H1 (cell line): Measurements from ENCODE around the gene TPPP. TPM values are rescaled to one million over a fixed set of nuclear protein-coding genes. Genes with fewer than 3 reads are reported as not detected.
"Not testable (repeated sequence)": the region's sequence is repeated elsewhere in the genome, so short reads cannot be mapped to it uniquely, and the experiment has no call there.

Experiments used
- CTCF ChIA-PET: fragments of 300-600 bp; sonication (Branson Sonifier 250); formaldehyde crosslinking; loops from one replicate; lab custom pipeline; 2021; ENCODE audit not compliant: partially characterized antibody; lab: Charles Lee
- POLR2A ChIA-PET: fragments of 300-600 bp; sonication (Branson Sonifier 250); formaldehyde crosslinking; loops from one replicate; lab custom pipeline; 2021; ENCODE audit warnings: inconsistent platforms; ENCODE audit not compliant: partially characterized antibody; lab: Charles Lee
- DNase-seq, 2 experiments: peaks; one replicate each; pipeline versions ENCODE4 v3.0.0 to v3.0.0-alpha.2; 2010 to 2022; ENCODE audit warnings: low spot score in 2 of 2, low read depth in 1 of 2, mixed read lengths in 1 of 2
- FAIRE-seq: peaks from 2 replicates; lab custom pipeline; 2011; peaks lifted over from hg19 to GRCh38; lab: Jason Lieb, UNC
- H2AFZ ChIP-seq: 2 replicates; pipeline ENCODE4 v1.8.1; 2012; ENCODE audit warnings: low read length, inconsistent platforms
- H2AK5ac ChIP-seq: 2 replicates; pipeline ENCODE4 v1.6.1; 2013; ENCODE audit warnings: low read depth, low read length
- H2BK120ac ChIP-seq: replicated peaks from 2 replicates; pipeline ENCODE3; 2013; ENCODE audit warnings: low read depth, low read length, inconsistent platforms
- H2BK12ac ChIP-seq: 2 replicates; pipeline ENCODE4 v1.6.1; 2013; ENCODE audit warnings: low read depth, low read length
- H2BK15ac ChIP-seq: 2 replicates; pipeline ENCODE4 v1.6.1; 2013; ENCODE audit warnings: low read length
- H2BK20ac ChIP-seq: 2 replicates; pipeline ENCODE4 v1.6.1; 2013; ENCODE audit warnings: low read length
- H2BK5ac ChIP-seq: 2 replicates; pipeline ENCODE4 v1.6.1; 2013; ENCODE audit warnings: low read depth, low read length
- H3K14ac ChIP-seq: 2 replicates; pipeline ENCODE4 v1.6.1; 2013; ENCODE audit warnings: inconsistent platforms; ENCODE audit not compliant: insufficient read length
- H3K18ac ChIP-seq: 2 replicates; pipeline ENCODE4 v1.6.1; 2013; ENCODE audit warnings: low read length; ENCODE audit errors: extremely low read depth
- H3K23ac ChIP-seq: 2 replicates; pipeline ENCODE4 v1.6.1; 2013; ENCODE audit warnings: inconsistent platforms; ENCODE audit not compliant: insufficient read length
- H3K23me2 ChIP-seq: 2 replicates; pipeline ENCODE4 v1.6.1; 2013; ENCODE audit warnings: low read depth, low read length
- H3K27ac ChIP-seq: 2 replicates; pipeline ENCODE4 v1.6.1; 2011; ENCODE audit warnings: low read depth, low read length, inconsistent platforms
- H3K27me3 ChIP-seq, 4 experiments: replicated peaks in 1 of 4; 1 replicate in 1 of 4; 2 replicates in 3 of 4; pipeline versions ENCODE4 v1.6.1 to v1.8.1; 2011 to 2013; ENCODE audit warnings: low read length in 3 of 4, mild to moderate bottlenecking in 3 of 4, inconsistent platforms in 2 of 4, mixed read lengths in 2 of 4, moderate library complexity in 1 of 4; ENCODE audit not compliant: control insufficient read depth in 3 of 4, insufficient read depth in 3 of 4; ENCODE audit errors: extremely low read depth in 1 of 4
- H3K36me3 ChIP-seq, 4 experiments: 2 replicates each; pipeline versions ENCODE4 v1.6.1 to v1.8.1; 2011 to 2013; ENCODE audit warnings: mild to moderate bottlenecking in 4 of 4, low read length in 3 of 4, moderate library complexity in 2 of 4, control low read depth in 1 of 4, inconsistent platforms in 1 of 4; ENCODE audit not compliant: insufficient read depth in 4 of 4, control insufficient read depth in 2 of 4
- H3K4ac ChIP-seq: replicated peaks from 2 replicates; pipeline ENCODE3; 2013; ENCODE audit warnings: low read length, low read depth, mixed read lengths, inconsistent platforms; ENCODE audit not compliant: insufficient read length
- H3K4me1 ChIP-seq, 4 experiments: replicated peaks in 1 of 4; 1 replicate in 1 of 4; 2 replicates in 3 of 4; pipeline versions ENCODE4 v1.6.1 to v1.8.1; 2011 to 2013; ENCODE audit warnings: low read length in 3 of 4, inconsistent platforms in 2 of 4, mixed read lengths in 1 of 4; ENCODE audit not compliant: insufficient read depth in 4 of 4, control insufficient read depth in 3 of 4
- H3K4me2 ChIP-seq, 2 experiments: 2 replicates each; pipeline versions ENCODE4 v1.6.1 to v1.8.1; 2011 to 2013; ENCODE audit warnings: low read depth in 2 of 2, low read length in 2 of 2, control low read depth in 1 of 2, inconsistent platforms in 1 of 2, mild to moderate bottlenecking in 1 of 2; ENCODE audit not compliant: insufficient read depth in 1 of 2
- H3K4me3 ChIP-seq, 4 experiments: fragments of 200-600, 300-600 bp in 1 of 4; sonication (generic), shearing (Covaris generic), sonication (Bioruptor Twin) in 1 of 4; 2 replicates each; pipeline versions ENCODE4 v1.5.1 to v1.8.1; 2011 to 2016; ENCODE audit warnings: low read length in 4 of 4, low read depth in 3 of 4, control low read depth in 2 of 4, inconsistent platforms in 2 of 4, mild to moderate bottlenecking in 2 of 4, mixed read lengths in 1 of 4, moderate library complexity in 1 of 4; ENCODE audit not compliant: insufficient read depth in 2 of 4; ENCODE audit errors: extremely low read depth in 1 of 4
- H3K56ac ChIP-seq: replicated peaks from 2 replicates; pipeline ENCODE3; 2013; ENCODE audit warnings: low read depth, mild to moderate bottlenecking, mixed read lengths, low read length, inconsistent platforms; ENCODE audit not compliant: insufficient read length
- H3K79me1 ChIP-seq: 2 replicates; pipeline ENCODE4 v1.6.1; 2013; ENCODE audit warnings: low read depth, low read length, control low read depth
- H3K79me2 ChIP-seq, 2 experiments: 2 replicates each; pipeline versions ENCODE4 v1.6.1 to v1.8.1; 2012 to 2013; ENCODE audit warnings: low read length in 2 of 2, mild to moderate bottlenecking in 2 of 2, inconsistent platforms in 1 of 2; ENCODE audit not compliant: insufficient read depth in 2 of 2, control insufficient read depth in 1 of 2
- H3K9ac ChIP-seq, 4 experiments: replicated peaks in 1 of 4; 1 replicate in 1 of 4; 2 replicates in 3 of 4; pipeline versions ENCODE4 v1.6.1 to v1.8.1; 2011 to 2013; ENCODE audit warnings: low read depth in 3 of 4, low read length in 3 of 4, control low read depth in 2 of 4, mild to moderate bottlenecking in 2 of 4, moderate library complexity in 2 of 4, inconsistent platforms in 1 of 4; ENCODE audit errors: extremely low read depth in 1 of 4
- H3K9me3 ChIP-seq, 2 experiments: 2 replicates each; pipeline versions ENCODE4 v1.6.1 to v1.8.1; 2012 to 2013; ENCODE audit warnings: mild to moderate bottlenecking in 2 of 2, moderate library complexity in 2 of 2, control low read depth in 1 of 2, inconsistent platforms in 1 of 2, low read depth in 1 of 2, low read length in 1 of 2, mixed read lengths in 1 of 2; ENCODE audit not compliant: insufficient read depth in 2 of 2
- H4K20me1 ChIP-seq, 2 experiments: replicated peaks in 1 of 2; 2 replicates each; pipeline versions ENCODE3 to v1.8.1; 2011 to 2013; ENCODE audit warnings: inconsistent platforms in 2 of 2, low read length in 2 of 2, mild to moderate bottlenecking in 1 of 2; ENCODE audit not compliant: insufficient read depth in 2 of 2, control insufficient read depth in 1 of 2
- H4K5ac ChIP-seq: 2 replicates; pipeline ENCODE4 v1.6.1; 2013; ENCODE audit warnings: low read length, low read depth, mixed read lengths, inconsistent platforms; ENCODE audit not compliant: insufficient read length
- H4K8ac ChIP-seq: 2 replicates; pipeline ENCODE4 v1.8.0; 2013; ENCODE audit warnings: mild to moderate bottlenecking, moderate library complexity, low read length, inconsistent platforms; ENCODE audit not compliant: insufficient read depth; ENCODE audit errors: extremely low read depth
- H4K91ac ChIP-seq: replicated peaks from 2 replicates; pipeline ENCODE3; 2013; ENCODE audit warnings: low read length, mixed read lengths, inconsistent platforms; ENCODE audit not compliant: insufficient read length
- WGBS, 2 experiments: shearing (Covaris generic) in 1 of 2; methylation state at CpG; one replicate each; pipeline versions ENCODE4 v1.1.6 to v1.1.7; 2013 to 2015; ENCODE audit warnings: low lambda C conversion rate in 2 of 2, mixed read lengths in 2 of 2, inconsistent platforms in 1 of 2, low coverage in 1 of 2, missing lambda C conversion rate in 1 of 2; ENCODE audit not compliant: insufficient replicate concordance in 2 of 2, insufficient coverage in 1 of 2, insufficient read length in 1 of 2; ENCODE audit errors: extremely low coverage in 1 of 2, missing lambda C conversion rate in 1 of 2; 5-methylcytosine and 5-hydroxymethylcytosine counted together
- polyA plus RNA-seq, 7 experiments: library from polyadenylated mRNA; depleted of rRNA in 3 of 7; stranded (reverse) in 5 of 7; unstranded in 2 of 7; fragments of >200 nt in 5 of 7; fragments of 200-250 nt in 2 of 7; gene quantifications; 1 replicate in 5 of 7; 2 replicates in 1 of 7; 4 replicates in 1 of 7; pipeline versions ENCODE4 v1.2.1 to v1.2.3, GENCODE V29; 2011 to 2013; ENCODE audit warnings: missing spikeins in 2 of 7, mixed read lengths in 2 of 7
- total RNA-seq: library from RNA; stranded (reverse); fragmentation: NEBNext Ultra II Directional; extraction: Animal tissue kit (Norgen Biotek cat#: 25700); gene quantifications from 2 replicates; pipeline ENCODE4 v1.2.1, GENCODE V29; 2021

Gene TPPP
- total and polyA plus RNA-seq, 2 of the 8 experiments (the other 6 are each of a cell fraction or from before 2014, with no cell fraction given): 0.36 to 0.93 TPM

GRCh38 chr5:680836-681235, 12.3 kb downstream of the TPPP start:
- H3K79me1 ChIP-seq, H2BK15ac ChIP-seq, H2AK5ac ChIP-seq, DNase-seq, H2BK20ac ChIP-seq, H4K8ac ChIP-seq, H2AFZ ChIP-seq, H3K56ac ChIP-seq, H3K9ac ChIP-seq, H4K91ac ChIP-seq, H3K4me2 ChIP-seq, H3K27ac ChIP-seq, H3K4me3 ChIP-seq, H3K14ac ChIP-seq, H3K18ac ChIP-seq, H3K23me2 ChIP-seq, H3K4me1 ChIP-seq, H3K36me3 ChIP-seq, FAIRE-seq, H2BK5ac ChIP-seq, H3K9me3 ChIP-seq, POLR2A ChIA-PET, H2BK12ac ChIP-seq, H3K27me3 ChIP-seq, H3K79me2 ChIP-seq, H3K23ac ChIP-seq, H4K20me1 ChIP-seq, H4K5ac ChIP-seq, H2BK120ac ChIP-seq, H3K4ac ChIP-seq: not testable (repeated sequence)
- WGBS, 2 experiments: 93% methylated on average over 13 of the region's 13 CpGs; no CpG with 5 or more reads in 1 of the 2 experiments
- CTCF ChIA-PET: interaction anchor here (1.2 kb wide), 1 partner anchor 9 kb away, joined by 4 read pairs; no protein-coding TSS in a partner anchor

DNA sequence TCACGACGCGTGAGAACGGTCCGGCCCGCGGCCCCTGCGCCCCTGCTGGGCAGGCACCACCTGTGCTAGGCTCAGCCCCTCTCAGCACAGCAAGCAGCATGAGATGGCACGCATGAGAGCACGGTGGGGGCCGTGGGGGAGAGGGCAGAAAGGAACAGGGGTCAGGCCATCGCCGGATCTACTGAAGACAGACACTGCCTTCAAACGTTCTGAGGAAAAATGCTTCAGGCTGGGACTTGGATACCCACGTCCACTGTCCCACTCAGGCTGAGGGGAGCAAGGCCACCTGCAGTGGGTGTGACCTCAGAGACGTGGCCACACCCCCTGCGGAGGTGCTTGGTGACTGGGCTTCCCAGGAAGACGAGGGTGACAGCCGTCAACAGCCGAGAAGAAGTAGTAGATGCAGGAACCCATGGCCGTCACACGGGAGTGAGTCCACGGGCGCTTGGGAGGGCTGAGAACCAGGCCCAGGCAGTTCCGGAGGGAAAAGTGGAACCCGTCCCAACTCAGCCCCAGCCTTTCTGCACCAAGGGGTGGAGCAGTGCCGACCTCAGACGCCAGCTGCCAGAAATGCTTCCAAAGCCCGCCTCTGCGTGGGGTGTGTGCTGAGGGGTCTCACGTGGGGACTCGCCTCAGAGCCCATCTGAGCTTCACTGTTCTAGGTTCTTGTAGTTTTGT, 12.9 kb downstream of the TPPP start:
- H2AK5ac ChIP-seq, FAIRE-seq, H3K36me3 ChIP-seq, H3K4ac ChIP-seq, H3K23me2 ChIP-seq, H2BK5ac ChIP-seq, H3K9me3 ChIP-seq, H3K27me3 ChIP-seq, H4K91ac ChIP-seq, H2BK12ac ChIP-seq, H3K14ac ChIP-seq, DNase-seq, H3K4me1 ChIP-seq, H3K9ac ChIP-seq, H2BK20ac ChIP-seq, H3K27ac ChIP-seq, H3K23ac ChIP-seq, H2BK120ac ChIP-seq, H3K56ac ChIP-seq, H4K20me1 ChIP-seq, H4K5ac ChIP-seq, H2BK15ac ChIP-seq, H2AFZ ChIP-seq, H4K8ac ChIP-seq, H3K79me2 ChIP-seq, H3K79me1 ChIP-seq, H3K4me3 ChIP-seq, H3K18ac ChIP-seq, H3K4me2 ChIP-seq, POLR2A ChIA-PET: not testable (repeated sequence)
- WGBS, 2 experiments: 84% methylated on average over 5 of the region's 32 CpGs; no CpG with 5 or more reads in 1 of the 2 experiments
- CTCF ChIA-PET: interaction anchor here (1.2 kb wide), 1 partner anchor 9 kb away, joined by 4 read pairs; no protein-coding TSS in a partner anchor
